H9 (cell line): ENCODE data around the gene MAPK4. TPM values are rescaled to one million over a fixed set of nuclear protein-coding genes. Genes with fewer than 3 reads are reported as not detected.

ENCODE experiments used
- DNase-seq: peaks from one replicate; pipeline ENCODE4 v3.0.0-alpha.2; 2017
- H2AFZ ChIP-seq: one replicate; pipeline ENCODE4 v1.6.1; 2013; ENCODE audit warnings: mild to moderate bottlenecking, low read length, control low read depth, moderate library complexity
- H2AK5ac ChIP-seq: 2 replicates; pipeline ENCODE4 v1.6.1; 2013; ENCODE audit warnings: low read length, control low read depth, mixed read lengths; ENCODE audit not compliant: insufficient read length
- H2BK120ac ChIP-seq: one replicate; pipeline ENCODE4 v1.6.1; 2013; ENCODE audit warnings: low read depth, mild to moderate bottlenecking, low read length, control low read depth, inconsistent platforms; ENCODE audit not compliant: poor library complexity, severe bottlenecking
- H2BK12ac ChIP-seq: 2 replicates; pipeline ENCODE4 v1.6.1; 2013; ENCODE audit warnings: low read length, control low read depth, mixed read lengths, low read depth; ENCODE audit not compliant: insufficient read length
- H2BK15ac ChIP-seq: 2 replicates; pipeline ENCODE4 v1.6.1; 2013; ENCODE audit warnings: low read depth, low read length, control low read depth
- H2BK20ac ChIP-seq: one replicate; pipeline ENCODE4 v1.6.1; 2013; ENCODE audit warnings: low read depth, mild to moderate bottlenecking, low read length, control low read depth, inconsistent platforms; ENCODE audit not compliant: poor library complexity, severe bottlenecking
- H2BK5ac ChIP-seq: 2 replicates; pipeline ENCODE4 v1.6.1; 2013; ENCODE audit warnings: low read length, control low read depth, mixed read lengths; ENCODE audit not compliant: insufficient read length
- H3K14ac ChIP-seq: 2 replicates; pipeline ENCODE4 v1.6.1; 2013; ENCODE audit warnings: low read length, control low read depth; ENCODE audit not compliant: insufficient read depth
- H3K18ac ChIP-seq: 2 replicates; pipeline ENCODE4 v1.6.1; 2013; ENCODE audit warnings: low read depth, mild to moderate bottlenecking, mixed read lengths, low read length, control low read depth; ENCODE audit not compliant: insufficient read length
- H3K23ac ChIP-seq: 2 replicates; pipeline ENCODE4 v1.6.1; 2013; ENCODE audit warnings: low read length, control low read depth, mixed read lengths, low read depth; ENCODE audit not compliant: insufficient read length
- H3K23me2 ChIP-seq: 2 replicates; pipeline ENCODE4 v1.6.1; 2013; ENCODE audit warnings: low read depth, mild to moderate bottlenecking, mixed read lengths, low read length, control low read depth; ENCODE audit not compliant: insufficient read length, poor library complexity, severe bottlenecking
- H3K27ac ChIP-seq: 2 replicates; pipeline ENCODE4 v1.5.1; 2013; ENCODE audit warnings: low read length, control low read depth, mixed read lengths, low read depth; ENCODE audit not compliant: insufficient read length
- H3K27me3 ChIP-seq: 2 replicates; pipeline ENCODE4 v1.6.1; 2013; ENCODE audit warnings: low read length, control low read depth, inconsistent platforms; ENCODE audit not compliant: insufficient read depth
- H3K4ac ChIP-seq: 2 replicates; pipeline ENCODE4 v1.6.1; 2013; ENCODE audit warnings: low read depth, mild to moderate bottlenecking, control low read depth, inconsistent platforms, low read length, moderate library complexity
- H3K4me1 ChIP-seq: 2 replicates; pipeline ENCODE4 v1.6.1; 2013; ENCODE audit warnings: low read length, control low read depth, inconsistent platforms; ENCODE audit not compliant: insufficient read depth
- H3K4me2 ChIP-seq: 2 replicates; pipeline ENCODE4 v1.6.1; 2013; ENCODE audit warnings: low read length, control low read depth, mixed read lengths; ENCODE audit not compliant: insufficient read length, insufficient read depth
- H3K56ac ChIP-seq: 2 replicates; pipeline ENCODE4 v1.6.1; 2013; ENCODE audit warnings: low read depth, mild to moderate bottlenecking, mixed read lengths, low read length, control low read depth; ENCODE audit not compliant: insufficient read length
- H3K79me1 ChIP-seq: 2 replicates; pipeline ENCODE4 v1.6.1; 2013; ENCODE audit warnings: low read depth, mild to moderate bottlenecking, moderate library complexity, low read length, control low read depth, inconsistent platforms; ENCODE audit not compliant: insufficient read depth, poor library complexity, severe bottlenecking
- H3K79me2 ChIP-seq: 2 replicates; pipeline ENCODE4 v1.6.1; 2013; ENCODE audit warnings: low read length, control low read depth, inconsistent platforms; ENCODE audit not compliant: insufficient read depth
- H3K9ac ChIP-seq: 2 replicates; pipeline ENCODE4 v1.6.1; 2013; ENCODE audit warnings: low read length, control low read depth, mixed read lengths; ENCODE audit not compliant: insufficient read length; ENCODE audit errors: extremely low read depth
- H3K9me3 ChIP-seq: one replicate; pipeline ENCODE4 v1.6.1; 2013; ENCODE audit warnings: low read depth, low read length, inconsistent platforms; ENCODE audit not compliant: control insufficient read depth
- H3T11ph ChIP-seq: one replicate; pipeline ENCODE4 v1.6.1; 2013; ENCODE audit warnings: mild to moderate bottlenecking, low read length, control low read depth, inconsistent platforms
- H4K20me1 ChIP-seq: one replicate; pipeline ENCODE4 v1.6.1; 2013; ENCODE audit not compliant: control insufficient read depth, insufficient read length, insufficient read depth
- H4K5ac ChIP-seq: 2 replicates; pipeline ENCODE4 v1.6.1; 2013; ENCODE audit warnings: low read depth, mild to moderate bottlenecking, mixed read lengths, low read length, control low read depth; ENCODE audit not compliant: insufficient read length
- H4K8ac ChIP-seq: replicated peaks from 2 replicates; pipeline ENCODE4 v1.6.1; 2013; ENCODE audit warnings: low read length, control low read depth, mixed read lengths, low read depth; ENCODE audit not compliant: insufficient read length
- H4K91ac ChIP-seq: 2 replicates; pipeline ENCODE4 v1.6.1; 2013; ENCODE audit warnings: low read depth, mild to moderate bottlenecking, moderate library complexity, mixed read lengths, low read length, control low read depth; ENCODE audit not compliant: insufficient read length
- H3K27ac Mint-ChIP-seq, 3 experiments: 2 replicates in 2 of 3; 3 replicates in 1 of 3; pipeline ENCODE4 v1.8.0; 2020 to 2021; ENCODE audit warnings: mixed read lengths in 3 of 3, mild to moderate bottlenecking in 1 of 3, moderate library complexity in 1 of 3
- H3K27me3 Mint-ChIP-seq: 2 replicates; pipeline ENCODE4 v1.8.0; 2021; ENCODE audit warnings: low read depth, mild to moderate bottlenecking, moderate library complexity, mixed read lengths
- H3K36me3 Mint-ChIP-seq, 3 experiments: 2 replicates in 2 of 3; 3 replicates in 1 of 3; pipeline ENCODE4 v1.8.0; 2020 to 2021; ENCODE audit warnings: low read depth in 3 of 3, mixed read lengths in 3 of 3; ENCODE audit not compliant: insufficient read depth in 1 of 3
- H3K4me1 Mint-ChIP-seq, 2 experiments: 2 replicates each; pipeline ENCODE4 v1.8.0; 2020; ENCODE audit warnings: mixed read lengths in 2 of 2
- H3K4me3 Mint-ChIP-seq, 2 experiments: 2 replicates in 1 of 2; 3 replicates in 1 of 2; pipeline ENCODE4 v1.8.0; 2020 to 2021; ENCODE audit warnings: mild to moderate bottlenecking in 2 of 2, mixed read lengths in 2 of 2, moderate library complexity in 1 of 2
- H3K9me3 Mint-ChIP-seq, 2 experiments: 2 replicates in 1 of 2; 3 replicates in 1 of 2; pipeline ENCODE4 v1.8.0; 2020; ENCODE audit warnings: mild to moderate bottlenecking in 2 of 2, mixed read lengths in 2 of 2, moderate library complexity in 1 of 2
- whole genome bisulfite sequencing: extraction: QIAGEN DNeasy Blood & Tissue Kit; methylation state at CpG from one replicate; pipeline ENCODE4 v1.1.7; 2013; ENCODE audit warnings: missing lambda C conversion rate, low lambda C conversion rate, mixed read lengths; ENCODE audit not compliant: insufficient read length; ENCODE audit errors: extremely low coverage; 5-methylcytosine and 5-hydroxymethylcytosine counted together
- total RNA-seq: library from RNA; stranded (reverse); gene quantifications from 2 replicates; pipeline ENCODE4 v1.2.1, GENCODE V29; 2021
- TF ChIP-seq, protein P1 (sequence below): fragments of 200-600 bp; sonication (generic); conservative IDR thresholded peaks from 3 replicates; pipeline ENCODE4 v1.8.0; 2021; ENCODE audit warnings: antibody characterized with exemption, mild to moderate bottlenecking

The MAPK4 gene
- total RNA-seq, 1 experiment from 2014 or later, result 1.6 TPM

DNA sequence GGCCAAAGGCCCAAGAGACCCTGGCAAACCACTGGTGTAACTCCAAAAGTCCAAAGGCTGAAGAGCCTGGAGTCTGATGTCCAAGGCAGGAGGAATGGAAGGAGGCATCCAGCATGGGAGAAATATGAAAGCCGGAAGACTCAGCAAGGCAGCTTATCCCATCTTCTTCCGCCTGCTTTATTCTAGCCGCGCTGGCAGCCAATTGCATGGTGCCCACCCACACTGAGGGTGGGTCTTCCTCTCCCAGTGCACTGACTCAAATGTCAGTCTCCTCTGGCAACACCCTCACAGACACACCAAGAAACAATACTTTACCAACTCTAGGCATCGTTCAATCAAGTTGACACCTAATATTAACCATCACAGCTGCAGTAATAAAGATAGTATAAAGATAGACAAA is 34.1 kb downstream of the MAPK4 start:
- Histone ChIP-seq H2AK5ac (no peak overlapping the region), H2BK120ac (no peak overlapping the region), H2BK5ac (no peak overlapping the region), H2AFZ (no peak overlapping the region), H3K27me3 (no peaks in the 10 kb centered on the region), H3K4ac (no peak overlapping the region), H3T11ph (no peak overlapping the region), H3K4me2 (no peak overlapping the region), H4K91ac (no peak overlapping the region), H3K9me3 (no peaks in the 10 kb centered on the region), H3K4me1 (no peaks in the 10 kb centered on the region), H3K23ac (no peak overlapping the region), H3K14ac (no peak overlapping the region), H3K9ac (no peak overlapping the region), H4K20me1 (no peaks in the 10 kb centered on the region), H2BK15ac (no peak overlapping the region), H3K79me1 (no peaks in the 10 kb centered on the region), H3K27ac (no peak overlapping the region), H3K18ac (no peak overlapping the region), H4K5ac (no peak overlapping the region), H3K23me2 (no peaks in the 10 kb centered on the region), H3K79me2 (no peaks in the 10 kb centered on the region), H3K56ac (no peak overlapping the region), H4K8ac (no peak overlapping the region), H2BK20ac (no peak overlapping the region), H2BK12ac (no peak overlapping the region)
- Mint-ChIP-seq H3K4me1 (peaks cover 0 to 7% of the 10 kb centered on the region in 2 experiments; a peak in 2 of 4 replicates), H3K4me3 (no peak overlapping the region), H3K36me3 (no peaks in the 10 kb centered on the region), H3K27me3 (no peaks in the 10 kb centered on the region), H3K27ac (no peak overlapping the region), H3K9me3 (no peaks in the 10 kb centered on the region; a peak in 1 of 5 replicates)
- no peak for DNase-seq
- no CpG with 5 or more reads among the region's 5 CpGs for WGBS
- TF ChIP-seq, protein P1, sequence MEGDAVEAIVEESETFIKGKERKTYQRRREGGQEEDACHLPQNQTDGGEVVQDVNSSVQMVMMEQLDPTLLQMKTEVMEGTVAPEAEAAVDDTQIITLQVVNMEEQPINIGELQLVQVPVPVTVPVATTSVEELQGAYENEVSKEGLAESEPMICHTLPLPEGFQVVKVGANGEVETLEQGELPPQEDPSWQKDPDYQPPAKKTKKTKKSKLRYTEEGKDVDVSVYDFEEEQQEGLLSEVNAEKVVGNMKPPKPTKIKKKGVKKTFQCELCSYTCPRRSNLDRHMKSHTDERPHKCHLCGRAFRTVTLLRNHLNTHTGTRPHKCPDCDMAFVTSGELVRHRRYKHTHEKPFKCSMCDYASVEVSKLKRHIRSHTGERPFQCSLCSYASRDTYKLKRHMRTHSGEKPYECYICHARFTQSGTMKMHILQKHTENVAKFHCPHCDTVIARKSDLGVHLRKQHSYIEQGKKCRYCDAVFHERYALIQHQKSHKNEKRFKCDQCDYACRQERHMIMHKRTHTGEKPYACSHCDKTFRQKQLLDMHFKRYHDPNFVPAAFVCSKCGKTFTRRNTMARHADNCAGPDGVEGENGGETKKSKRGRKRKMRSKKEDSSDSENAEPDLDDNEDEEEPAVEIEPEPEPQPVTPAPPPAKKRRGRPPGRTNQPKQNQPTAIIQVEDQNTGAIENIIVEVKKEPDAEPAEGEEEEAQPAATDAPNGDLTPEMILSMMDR, result no peak
